HG02973 (cell line): ENCODE data around the gene STAT5B.
A peak's percentile ranks its signal among the peaks of the same experiment; 100 is the strongest.
"Not testable (repeated sequence)": the region's sequence is repeated elsewhere in the genome, so short reads cannot be mapped to it uniquely, and the experiment has no call there.

ENCODE experiments used
- ATAC-seq: cut with Tn5 transposase; IDR thresholded peaks from one replicate; pipeline ENCODE4 v1.9.1; 2021; ENCODE audit warnings: moderate library complexity; ENCODE audit not compliant: unreplicated experiment

The STAT5B gene

DNA sequence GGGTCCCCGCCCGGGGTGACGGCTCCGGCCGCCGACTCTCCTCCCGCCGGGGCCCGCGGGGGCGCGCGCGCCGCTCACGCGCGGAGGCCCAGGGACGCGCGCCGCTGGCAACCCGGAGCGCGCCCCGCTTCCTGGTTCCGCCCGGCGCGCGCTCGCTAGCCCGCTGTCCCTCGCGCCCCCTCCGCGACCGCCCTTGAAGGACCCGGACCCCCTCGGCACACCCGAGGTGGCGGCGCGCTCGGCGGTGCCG lies at the start of gene STAT5B:
STAT5B (minus strand) TSS at position 33 of the 250 bp plus-strand sequence. CDS start 44,264 bp downstream, outside the sequence.
- peak; percentile 51 for ATAC-seq

- ATAC-seq = no peak
Measured at GRCh38 chr17:42325026-42325425, 48.8 kb upstream of the STAT5B start.

- no peak for ATAC-seq
Measured at GRCh38 chr17:42323268-42323773, 47.1 kb upstream of the STAT5B start.

GRCh38 chr17:42322382-42323267 lies 46.4 kb upstream of the STAT5B start:
- peak; percentile 79 for ATAC-seq

DNA sequence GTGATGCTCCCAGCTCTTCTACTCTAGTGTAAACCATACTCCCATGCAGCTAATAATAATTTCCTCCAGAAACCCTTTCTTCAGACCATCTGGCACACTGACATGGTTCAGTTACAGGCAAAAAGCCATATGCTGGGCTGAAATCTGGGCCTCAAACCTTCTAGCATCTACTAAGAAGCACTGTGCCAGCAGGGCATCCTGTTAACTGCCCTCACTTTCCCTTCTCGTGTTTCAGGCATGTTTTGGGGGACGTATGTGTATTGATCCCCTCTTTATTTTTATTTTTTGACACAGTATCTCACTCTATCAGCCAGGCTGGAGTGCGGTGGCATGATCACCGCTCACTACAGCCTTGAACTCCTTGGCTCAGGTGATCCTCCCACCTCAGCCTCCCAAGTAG lies 45.4 kb upstream of the STAT5B start:
- ATAC-seq = no peak

- ATAC-seq = not testable (repeated sequence)
Measured at GRCh38 chr17:42317967-42318366, 41.8 kb upstream of the STAT5B start.

- no peak for ATAC-seq
Measured at GRCh38 chr17:42317266-42317845, 41.2 kb upstream of the STAT5B start.

GRCh38 chr17:42316755-42317154 lies 40.6 kb upstream of the STAT5B start:
- ATAC-seq = no peak

- ATAC-seq = no peak
Measured at GRCh38 chr17:42315402-42316156, 39.4 kb upstream of the STAT5B start.

DNA sequence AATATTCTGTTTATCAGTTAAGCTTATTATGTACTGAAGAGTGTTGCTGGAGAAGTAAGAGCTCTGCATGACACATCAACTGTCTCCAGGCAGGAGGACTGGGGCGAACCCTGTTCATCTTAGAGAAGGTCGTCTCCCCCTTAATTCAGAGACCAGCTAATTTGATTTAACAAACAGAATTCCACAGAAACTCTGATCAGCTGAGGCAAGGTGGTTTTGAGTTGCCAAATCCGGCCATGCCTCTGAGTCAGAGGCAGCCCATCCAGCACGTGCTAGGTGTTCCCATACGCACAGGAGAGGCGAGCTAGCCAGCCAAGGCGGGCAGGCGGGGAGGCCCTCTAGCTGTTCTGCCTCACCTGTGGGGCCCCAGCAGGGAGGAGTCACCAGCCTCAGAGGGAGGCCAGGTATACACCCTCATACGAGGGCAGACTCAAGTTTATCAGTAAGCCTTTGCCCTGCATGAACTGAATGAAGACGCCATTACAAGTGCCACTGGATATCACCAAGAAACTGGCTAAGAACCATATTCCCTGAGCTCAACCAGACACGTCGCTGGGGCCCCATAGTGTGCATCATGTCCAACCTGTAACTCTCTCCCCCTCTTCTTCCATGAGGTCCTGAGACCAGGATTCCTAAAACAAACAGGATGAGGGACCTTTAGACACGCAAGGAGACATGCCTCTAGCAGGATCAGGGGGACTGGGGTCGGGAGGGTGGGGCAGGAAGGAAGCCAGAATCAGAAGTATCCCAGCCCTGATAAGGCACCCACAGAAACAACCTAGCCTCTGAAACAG lies 37.8 kb upstream of the STAT5B start:
- ATAC-seq = no peak

GRCh38 chr17:42313389-42313772 lies 37.2 kb upstream of the STAT5B start:
- no peak for ATAC-seq

- no peak for ATAC-seq
Measured at GRCh38 chr17:42312285-42313130, 36.3 kb upstream of the STAT5B start.

- no peak for ATAC-seq
Measured at GRCh38 chr17:42312035-42312284, 35.8 kb upstream of the STAT5B start.

GRCh38 chr17:42311240-42312034 lies 35.2 kb upstream of the STAT5B start:
- no peak for ATAC-seq

DNA sequence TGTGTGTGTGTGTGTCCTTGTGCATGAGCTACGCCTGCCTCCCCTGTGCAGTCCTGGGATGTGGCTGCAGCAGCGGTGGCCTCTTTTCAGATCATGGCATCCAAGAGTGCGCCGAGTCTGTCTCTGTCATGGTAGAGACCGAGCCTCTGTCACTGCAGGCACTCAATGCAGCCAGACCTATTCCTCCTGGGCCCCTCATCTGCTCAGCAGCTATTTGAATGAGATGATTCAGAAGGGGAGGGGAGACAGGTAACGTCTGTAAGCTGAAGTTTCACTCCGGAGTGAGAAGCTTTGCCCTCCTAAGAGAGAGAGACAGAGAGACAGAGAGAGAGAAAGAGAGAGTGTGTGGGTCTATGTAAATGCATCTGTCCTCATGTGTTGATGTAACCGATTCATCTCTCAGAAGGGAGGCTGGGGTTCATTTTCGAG lies 34.6 kb upstream of the STAT5B start:
- no peak for ATAC-seq

GRCh38 chr17:42309986-42310786 lies 34.0 kb upstream of the STAT5B start:
- ATAC-seq = no peak

- no peak for ATAC-seq
Measured at GRCh38 chr17:42309142-42309541, 33.0 kb upstream of the STAT5B start.

- ATAC-seq = no peak
Measured at GRCh38 chr17:42308446-42308845, 32.3 kb upstream of the STAT5B start.
